ENCODE results near the gene TBXAS1.

DNA sequence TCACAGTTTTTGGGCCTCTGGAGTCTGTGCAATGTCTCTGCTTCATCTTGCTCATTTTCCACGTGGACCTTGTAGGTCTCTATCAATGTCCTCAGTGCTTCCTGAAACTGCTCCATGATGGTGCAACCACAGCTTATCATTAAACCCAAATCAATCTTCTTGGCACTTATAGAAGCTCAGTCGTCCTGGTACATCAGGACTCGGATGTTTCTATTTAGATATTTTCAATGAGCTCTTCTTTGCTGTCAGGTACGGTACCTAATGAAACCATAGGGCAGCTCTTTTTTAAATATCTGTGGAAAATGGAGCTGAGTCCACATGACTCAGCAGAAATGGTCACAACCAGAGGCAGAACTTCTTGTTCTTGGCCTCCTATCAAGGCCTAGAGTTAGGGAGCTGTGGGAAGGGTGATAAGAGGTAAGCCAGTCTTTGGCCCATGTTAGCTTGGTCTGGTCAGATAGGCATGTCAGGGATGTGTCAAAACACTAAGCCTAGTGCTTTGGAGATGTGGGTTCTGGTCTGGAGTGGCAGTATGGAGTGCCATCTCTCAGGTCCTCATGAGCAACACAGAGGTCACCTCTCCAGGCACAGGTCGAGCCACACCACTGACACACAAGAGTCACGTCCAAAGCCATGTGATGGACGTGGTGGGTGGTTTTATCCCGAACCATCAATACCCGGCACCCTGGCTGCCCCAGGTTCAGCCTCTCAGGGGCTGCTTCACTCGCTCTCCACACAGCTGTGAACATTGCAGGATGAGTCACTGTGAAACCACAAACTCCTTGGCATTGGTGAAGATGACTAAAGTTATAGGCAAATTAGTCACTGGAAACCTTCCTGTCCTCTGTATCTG, 87.0 kb downstream of the TBXAS1 start:
- TF ChIP-seq, protein P1, sequence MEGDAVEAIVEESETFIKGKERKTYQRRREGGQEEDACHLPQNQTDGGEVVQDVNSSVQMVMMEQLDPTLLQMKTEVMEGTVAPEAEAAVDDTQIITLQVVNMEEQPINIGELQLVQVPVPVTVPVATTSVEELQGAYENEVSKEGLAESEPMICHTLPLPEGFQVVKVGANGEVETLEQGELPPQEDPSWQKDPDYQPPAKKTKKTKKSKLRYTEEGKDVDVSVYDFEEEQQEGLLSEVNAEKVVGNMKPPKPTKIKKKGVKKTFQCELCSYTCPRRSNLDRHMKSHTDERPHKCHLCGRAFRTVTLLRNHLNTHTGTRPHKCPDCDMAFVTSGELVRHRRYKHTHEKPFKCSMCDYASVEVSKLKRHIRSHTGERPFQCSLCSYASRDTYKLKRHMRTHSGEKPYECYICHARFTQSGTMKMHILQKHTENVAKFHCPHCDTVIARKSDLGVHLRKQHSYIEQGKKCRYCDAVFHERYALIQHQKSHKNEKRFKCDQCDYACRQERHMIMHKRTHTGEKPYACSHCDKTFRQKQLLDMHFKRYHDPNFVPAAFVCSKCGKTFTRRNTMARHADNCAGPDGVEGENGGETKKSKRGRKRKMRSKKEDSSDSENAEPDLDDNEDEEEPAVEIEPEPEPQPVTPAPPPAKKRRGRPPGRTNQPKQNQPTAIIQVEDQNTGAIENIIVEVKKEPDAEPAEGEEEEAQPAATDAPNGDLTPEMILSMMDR (conservative IDR thresholded peaks at IDR 0.05; ENCODE audit: low read depth in 2 of 2), result no peak
- TF ChIP-seq POLR2AphosphoS5 (IDR thresholded peaks at IDR 0.05; ENCODE audit: low read depth), result no peak
- TF ChIP-seq EZH2 (IDR thresholded peaks at IDR 0.05; ENCODE audit: low read depth, unreplicated experiment), result no peak
- no peak for TF ChIP-seq CREB1 (CRISPR knock-in tag; IDR thresholded peaks at IDR 0.05; ENCODE audit: low read depth)
